ENCODE data around the gene MVB12A. TPM values are rescaled to one million over a fixed set of nuclear protein-coding genes. Genes with fewer than 3 reads are reported as not detected.

MVB12A gene
- total RNA-seq, 4 donors from 2014 or later = 24.5 to 66.1 (median 56.1) TPM

- Histone ChIP-seq H3K4me1 (no peaks in the 10 kb centered on the region), H3K4me3 (no peak overlapping the region), H3K27ac (replicated peaks in 1 of 4) (no peak overlapping the region), H3K27me3 (no peaks in the 10 kb centered on the region), H3K9me3 (no peaks in the 10 kb centered on the region), H3K36me3 (peaks cover 0 to 10% (median 0%) of the 10 kb centered on the region in 4 donors)
- 95% methylated on average over 7 of the region's 7 CpGs for WGBS
- TF ChIP-seq CTCF (IDR thresholded peaks at IDR 0.05) = no peak
- no peak for TF ChIP-seq EP300 (IDR thresholded peaks at IDR 0.05)
- no peak for TF ChIP-seq POLR2AphosphoS5 (IDR thresholded peaks at IDR 0.05)
- no peak for TF ChIP-seq POLR2A (IDR thresholded peaks at IDR 0.05; ENCODE audit: low read depth)
- intact Hi-C loops (cut with DNase I) = no loop called here
- no peak for DNase-seq (ENCODE audit: extremely low spot score)
These were observed 15.4 kb downstream of the MVB12A start for GRCh38 chr19:17435218-17435617.

- TF ChIP-seq POLR2A (IDR thresholded peaks at IDR 0.05; ENCODE audit: low read depth) (no peak), CTCF (IDR thresholded peaks at IDR 0.05) (no peak), POLR2AphosphoS5 (IDR thresholded peaks at IDR 0.05) (no peak), EP300 (IDR thresholded peaks at IDR 0.05) (no peak)
- no peak for DNase-seq (ENCODE audit: extremely low spot score)
- peaks cover 0 to 10% (median 0%) of the 10 kb centered on the region in 4 donors for H3K36me3 ChIP-seq
- WGBS = over 99% methylated on average over 10 of the region's 25 CpGs
- H3K9me3 ChIP-seq = peaks cover 0 to under 1% (median 0%) of the 10 kb centered on the region in 4 donors
- no peaks in the 10 kb centered on the region for H3K27me3 ChIP-seq
- peaks cover 0 to under 1% (median 0%) of the 10 kb centered on the region in 4 donors for H3K4me1 ChIP-seq
- no peak overlapping the region for H3K27ac ChIP-seq (replicated peaks in 1 of 4)
- no peak overlapping the region for H3K4me3 ChIP-seq
- intact Hi-C loops (cut with DNase I) = no loop called here
These were observed 16.4 kb downstream of the MVB12A start for GRCh38 chr19:17436094-17436873.

- intact Hi-C loops (cut with DNase I) = no loop called here
- Histone ChIP-seq H3K9me3 (peaks cover 0 to 3% (median 0%) of the 10 kb centered on the region in 4 donors), H3K27ac (replicated peaks in 1 of 4) (no peak overlapping the region), H3K36me3 (peaks cover 0 to 10% (median 0%) of the 10 kb centered on the region in 4 donors), H3K27me3 (no peaks in the 10 kb centered on the region), H3K4me3 (no peak overlapping the region), H3K4me1 (peaks cover 0 to 4% (median 0%) of the 10 kb centered on the region in 4 donors)
- no peak for TF ChIP-seq POLR2A (IDR thresholded peaks at IDR 0.05; ENCODE audit: low read depth)
- TF ChIP-seq CTCF (IDR thresholded peaks at IDR 0.05) = no peak
- TF ChIP-seq POLR2AphosphoS5 (IDR thresholded peaks at IDR 0.05) = no peak
- no peak for TF ChIP-seq EP300 (IDR thresholded peaks at IDR 0.05)
- DNase-seq (ENCODE audit: extremely low spot score) = no peak
- 90% methylated on average over 7 of the region's 7 CpGs for WGBS
These were observed 17.0 kb downstream of the MVB12A start for GRCh38 chr19:17436874-17437267.

- Histone ChIP-seq H3K4me1 (peaks cover 0 to 4% (median 0%) of the 10 kb centered on the region in 4 donors), H3K9me3 (peaks cover 0 to 3% (median 0%) of the 10 kb centered on the region in 4 donors), H3K27ac (replicated peaks in 1 of 4) (no peak overlapping the region), H3K4me3 (no peak overlapping the region), H3K36me3 (peaks cover 0 to under 1% (median 0%) of the 10 kb centered on the region in 4 donors), H3K27me3 (no peaks in the 10 kb centered on the region)
- TF ChIP-seq EP300 (IDR thresholded peaks at IDR 0.05) (no peak), POLR2A (IDR thresholded peaks at IDR 0.05; ENCODE audit: low read depth) (no peak), CTCF (IDR thresholded peaks at IDR 0.05) (peak; percentile 24 to 36 (median 31)), POLR2AphosphoS5 (IDR thresholded peaks at IDR 0.05) (no peak)
- DNase-seq (ENCODE audit: extremely low spot score) = no peak
- intact Hi-C loops (cut with DNase I) = loop anchor here (10.0 kb wide), 1 partner anchor 133 kb away; no protein-coding TSS in a partner anchor
- WGBS = 43% methylated on average over 8 of the region's 8 CpGs
These were observed 21.6 kb downstream of the MVB12A start for GRCh38 chr19:17441241-17442021.

Measured in esophagus muscularis mucosa (tissue), 4 donors.